GM19328 (cell line): ENCODE measurements around the gene SPRED2.

Source experiments
- ATAC-seq: cut with Tn5 transposase; IDR thresholded peaks from one replicate; pipeline ENCODE4 v1.9.1; 2021; ENCODE audit warnings: mild to moderate bottlenecking, moderate library complexity; ENCODE audit not compliant: unreplicated experiment

The SPRED2 gene

GRCh38 chr2:65369980-65370379, 62.4 kb downstream of the SPRED2 start:
- no peak for ATAC-seq

GRCh38 chr2:65369574-65369973, 62.8 kb downstream of the SPRED2 start:
- no peak for ATAC-seq

DNA sequence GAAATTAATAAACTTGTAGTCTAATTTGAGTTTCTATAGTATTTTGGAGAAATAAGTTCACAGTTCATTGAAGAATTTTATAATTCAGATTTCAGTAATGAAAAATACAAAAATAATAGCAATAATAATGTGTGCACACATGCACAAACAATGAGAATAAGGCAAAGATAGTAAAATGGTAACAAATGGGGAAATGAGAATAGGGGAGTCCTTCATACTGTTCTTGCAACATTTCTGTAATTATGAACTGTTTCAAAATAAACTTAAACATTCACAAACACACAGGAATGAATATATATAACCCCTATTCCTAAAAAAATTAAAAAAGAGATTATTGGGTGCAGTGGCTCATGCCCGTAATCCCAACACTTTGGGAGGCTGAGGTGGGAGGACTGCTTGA, 63.9 kb downstream of the SPRED2 start:
- no peak for ATAC-seq

GRCh38 chr2:65367524-65367923, 64.9 kb downstream of the SPRED2 start:
- ATAC-seq: no peak

DNA sequence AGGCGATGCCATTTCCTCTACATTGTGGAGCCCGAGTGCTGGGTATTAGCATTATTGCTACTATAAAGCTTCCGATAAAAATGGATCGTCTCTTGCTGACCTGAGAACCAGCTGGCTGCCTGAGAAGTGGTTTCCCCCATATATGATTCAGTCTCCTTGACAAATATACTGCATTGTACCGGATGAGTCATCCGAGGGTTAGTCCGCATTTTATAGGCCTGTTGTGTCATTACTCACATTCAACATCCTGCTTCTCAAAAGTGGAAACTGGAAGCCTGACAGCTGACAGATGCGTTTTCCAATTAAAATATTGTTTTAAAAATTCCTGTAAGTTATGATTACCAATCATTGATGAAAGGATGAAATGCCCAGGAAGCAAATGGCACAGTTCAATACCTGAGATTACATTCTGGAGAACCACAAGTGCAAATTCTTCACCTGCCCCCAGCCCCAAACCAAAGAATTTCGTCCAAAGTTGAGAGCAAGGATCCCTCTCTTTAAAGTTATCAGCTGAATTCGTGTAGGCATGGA, 65.7 kb downstream of the SPRED2 start:
- no peak for ATAC-seq

GRCh38 chr2:65364986-65365733, 67.2 kb downstream of the SPRED2 start:
- ATAC-seq: no peak

GRCh38 chr2:65363879-65364666, 68.3 kb downstream of the SPRED2 start:
- no peak for ATAC-seq

DNA sequence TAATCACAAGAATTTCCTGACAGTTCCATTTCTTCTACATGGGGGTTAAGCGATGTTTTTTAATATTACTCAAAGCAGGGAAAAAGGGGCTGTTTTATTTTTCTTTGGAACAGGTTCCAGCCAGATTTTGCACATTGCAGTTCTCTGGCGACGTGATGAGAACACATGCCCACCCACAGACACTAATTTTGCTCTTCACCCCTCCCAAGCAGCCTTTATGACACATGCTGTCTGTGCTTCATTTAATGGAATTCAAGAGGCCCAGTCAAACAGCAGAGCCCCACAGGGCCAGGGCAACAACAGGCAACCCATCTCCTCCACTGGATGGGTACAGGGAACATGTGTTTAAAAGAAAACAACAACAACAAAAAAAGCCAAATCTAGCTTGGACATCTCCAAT, 70.8 kb downstream of the SPRED2 start:
- no peak for ATAC-seq

DNA sequence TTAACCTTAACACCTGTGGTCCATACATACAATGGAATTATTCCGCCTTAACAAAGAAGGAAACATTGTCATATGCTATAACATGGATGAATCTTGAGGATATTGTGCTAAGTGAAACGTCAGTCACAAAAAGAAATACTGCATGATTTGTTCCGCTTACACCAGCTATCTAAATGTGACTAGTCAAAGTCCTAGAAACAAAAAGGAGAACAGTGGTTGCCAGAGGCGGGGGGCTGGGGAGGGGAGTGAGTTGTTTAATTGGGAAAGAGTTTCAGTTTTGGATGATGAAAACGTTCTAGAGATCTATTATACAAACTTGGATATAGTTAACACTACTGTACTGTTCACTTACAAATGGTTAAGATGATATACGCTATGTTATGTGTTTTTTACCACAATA, 72.0 kb downstream of the SPRED2 start:
- no peak for ATAC-seq

DNA sequence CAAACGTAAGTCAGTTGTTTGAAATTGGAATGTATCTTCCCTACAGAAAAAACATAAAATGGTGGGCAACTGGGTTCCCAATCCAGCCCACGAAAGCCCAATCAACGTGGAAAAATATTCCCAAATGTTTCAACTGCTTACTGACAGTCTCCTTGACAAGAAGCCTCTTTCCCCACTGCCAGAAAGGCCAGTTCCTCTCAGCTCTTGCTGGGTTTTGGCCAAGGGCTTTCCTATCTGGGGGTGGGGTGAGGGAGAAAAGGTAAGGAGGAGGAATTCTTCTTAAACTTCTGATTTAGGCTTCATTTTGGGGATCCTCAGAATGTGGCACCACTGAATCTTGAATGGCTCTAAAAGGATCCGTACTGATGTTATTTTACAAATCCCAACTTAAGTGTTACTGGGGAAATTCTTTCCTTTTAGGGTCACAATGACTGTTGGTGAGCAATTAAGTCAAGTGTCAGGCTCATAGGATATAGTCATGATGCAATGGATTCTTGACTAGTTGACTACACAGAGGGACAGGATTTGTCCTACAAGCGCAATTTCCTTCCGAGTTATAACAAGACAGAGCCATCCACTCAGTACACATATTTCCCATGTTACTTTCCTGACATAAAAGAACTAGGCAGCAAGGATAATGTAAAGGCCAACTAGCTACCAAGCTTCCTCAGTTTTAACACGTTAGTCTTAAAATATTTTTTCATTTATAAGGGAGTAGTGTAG, 73.6 kb downstream of the SPRED2 start:
- ATAC-seq: no peak

DNA sequence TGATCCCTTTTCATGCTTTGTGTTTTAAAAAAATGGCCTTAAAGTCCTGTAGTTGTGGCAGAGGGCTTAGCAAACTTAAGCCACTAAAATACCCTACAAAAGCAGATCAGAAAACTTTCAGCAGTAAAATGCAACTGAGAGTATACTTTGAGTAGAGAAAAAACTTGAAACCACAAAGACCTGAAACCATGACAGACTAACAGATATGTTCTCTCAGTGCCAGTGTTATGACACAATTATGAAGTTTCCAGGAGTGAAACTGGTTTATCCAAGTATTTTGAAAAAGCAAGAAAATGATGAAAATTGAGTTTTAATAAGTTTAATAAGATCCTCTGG, 74.5 kb downstream of the SPRED2 start:
- peak; percentile 83 for ATAC-seq

DNA sequence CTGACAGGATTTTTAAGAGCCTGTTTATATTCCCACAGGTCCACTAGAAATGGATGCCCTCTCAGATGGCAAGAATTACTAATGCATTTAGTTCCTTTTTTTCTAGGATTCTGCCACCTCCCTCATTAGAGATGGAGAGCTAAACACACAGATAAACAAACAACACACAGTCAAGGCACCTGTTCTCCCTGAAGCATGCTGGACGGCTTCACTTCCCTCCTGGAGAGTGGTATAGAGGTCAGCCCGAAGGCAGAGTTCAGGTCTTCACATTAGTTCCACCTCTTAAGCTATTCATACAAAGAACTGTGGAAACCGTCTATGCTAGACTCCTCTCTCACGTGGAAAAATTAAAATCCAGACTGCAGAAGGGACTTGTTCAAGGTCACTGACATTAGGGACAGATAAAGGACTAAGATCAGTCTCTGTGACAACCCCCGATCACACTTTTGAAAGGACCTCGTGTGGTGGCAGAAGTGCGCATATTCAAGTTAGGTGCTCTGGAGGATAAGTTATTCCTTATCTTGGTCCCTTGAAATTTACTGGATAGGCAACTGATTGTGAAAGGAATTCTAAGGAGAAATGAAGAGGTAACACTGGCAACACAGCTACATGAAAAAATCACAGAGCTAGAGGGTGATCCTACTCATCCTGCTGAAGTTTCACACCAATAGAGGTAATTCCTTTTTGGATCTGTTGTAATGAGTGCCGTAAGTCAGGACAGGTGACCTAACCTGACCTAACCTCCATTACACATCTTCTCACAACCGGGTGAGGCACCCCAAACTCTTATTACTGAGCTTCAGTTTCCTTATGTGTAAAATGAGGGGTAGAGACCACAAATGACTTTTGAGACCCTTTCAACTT, 75.1 kb downstream of the SPRED2 start:
- ATAC-seq: peak; percentile 34

DNA sequence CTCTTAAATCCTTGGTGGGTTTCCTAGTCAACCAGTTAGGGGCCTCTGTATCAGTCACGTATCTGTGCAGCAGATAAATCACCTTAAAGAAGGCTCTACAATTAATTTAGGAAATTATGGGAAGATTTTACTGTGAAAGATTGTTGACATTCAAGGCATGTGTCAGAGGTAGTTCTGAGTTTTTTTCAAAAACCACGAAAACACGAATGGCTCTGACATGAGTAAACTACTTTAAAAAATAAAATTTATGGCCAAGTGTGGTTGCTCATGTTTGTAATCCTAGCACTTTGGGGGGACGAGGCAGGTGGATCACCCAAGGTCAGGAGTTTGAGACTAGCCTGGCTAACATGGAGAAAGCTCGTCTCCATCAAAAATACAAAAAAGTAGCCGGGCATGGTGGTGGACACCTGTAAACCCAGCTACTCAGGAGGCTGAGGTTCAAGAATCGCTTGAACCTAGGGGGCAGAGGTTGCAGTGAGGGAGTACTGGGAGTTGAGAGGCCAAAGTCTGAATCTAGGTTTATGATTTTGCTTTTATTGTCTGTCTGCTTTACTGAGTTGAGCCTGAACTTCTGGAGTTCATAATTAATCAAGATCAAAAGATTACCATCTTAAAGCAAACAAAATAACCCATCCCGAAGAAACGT, 77.1 kb downstream of the SPRED2 start:
- no peak for ATAC-seq

DNA sequence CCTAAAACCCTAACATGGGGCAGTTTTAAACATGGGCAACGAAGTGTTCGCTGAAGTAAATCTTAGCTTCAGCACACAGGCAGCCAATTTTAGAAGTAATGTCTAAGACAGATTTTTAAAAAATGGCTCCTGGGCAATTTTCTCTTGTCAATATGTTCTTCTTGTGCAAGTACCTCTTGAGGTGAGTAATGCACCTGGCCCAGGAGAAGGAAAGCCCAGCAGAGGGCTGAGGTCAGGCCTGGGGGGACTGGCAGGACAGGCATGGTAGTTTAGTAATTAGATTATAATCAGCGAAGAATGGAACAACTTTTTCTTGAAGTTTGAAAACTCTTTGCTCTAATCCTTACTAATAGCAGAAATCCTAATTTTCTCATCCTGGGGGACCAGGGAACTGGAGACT, 77.6 kb downstream of the SPRED2 start:
- ATAC-seq: no peak

- no peak for ATAC-seq
Measured at GRCh38 chr2:65353927-65354326, 78.5 kb downstream of the SPRED2 start.

GRCh38 chr2:65353046-65353445, 79.4 kb downstream of the SPRED2 start:
- no peak for ATAC-seq

GRCh38 chr2:65351948-65352595, 80.3 kb downstream of the SPRED2 start:
- ATAC-seq: no peak

GRCh38 chr2:65351234-65351947, 81.0 kb downstream of the SPRED2 start:
- ATAC-seq: no peak

GRCh38 chr2:65350651-65351056, 81.7 kb downstream of the SPRED2 start:
- no peak for ATAC-seq
